Endothelial cell (in vitro differentiated cells): Measurements from ENCODE around the gene THRB. TPM values are rescaled to one million over a fixed set of nuclear protein-coding genes. Genes with fewer than 3 reads are reported as not detected.

Experiments used
- DNase-seq: peaks from one replicate; pipeline ENCODE4 v3.0.0; 2021; ENCODE audit warnings: low spot score
- H3K27ac Mint-ChIP-seq: one replicate; pipeline ENCODE4 v1.8.0; 2021; ENCODE audit warnings: mixed read lengths, inconsistent platforms; ENCODE audit not compliant: unreplicated experiment
- H3K27me3 Mint-ChIP-seq: one replicate; pipeline ENCODE4 v1.8.0; 2021; ENCODE audit warnings: mild to moderate bottlenecking, moderate library complexity, mixed read lengths, inconsistent platforms; ENCODE audit not compliant: unreplicated experiment
- H3K36me3 Mint-ChIP-seq: one replicate; pipeline ENCODE4 v1.8.0; 2021; ENCODE audit warnings: mild to moderate bottlenecking, low read depth, mixed read lengths, inconsistent platforms; ENCODE audit not compliant: unreplicated experiment
- H3K4me1 Mint-ChIP-seq: one replicate; pipeline ENCODE4 v1.8.0; 2021; ENCODE audit warnings: mild to moderate bottlenecking, mixed read lengths, inconsistent platforms; ENCODE audit not compliant: unreplicated experiment
- H3K4me3 Mint-ChIP-seq: one replicate; pipeline ENCODE4 v1.8.0; 2021; ENCODE audit warnings: mild to moderate bottlenecking, mixed read lengths, inconsistent platforms; ENCODE audit not compliant: unreplicated experiment
- H3K9me3 Mint-ChIP-seq: one replicate; pipeline ENCODE4 v1.8.0; 2021; ENCODE audit warnings: mixed read lengths, inconsistent platforms; ENCODE audit not compliant: unreplicated experiment
- CTCF ChIP-seq: fragments of 200-600 bp; sonication (generic); IDR thresholded peaks from one replicate; pipeline ENCODE4 v1.5.0; 2021; ENCODE audit warnings: antibody characterized with exemption; ENCODE audit not compliant: unreplicated experiment
- total RNA-seq: library from RNA; stranded (reverse); fragmentation: NEBNext Ultra II Directional; extraction: Animal tissue kit (Norgen Biotek cat#: 25700); gene quantifications from one replicate; pipeline ENCODE4 v1.2.1, GENCODE V29; 2021; ENCODE audit not compliant: unreplicated experiment

The THRB gene
- total RNA-seq, 1 donor from 2014 or later: 0.38 TPM

GRCh38 chr3:24158761-24159454 is 335.7 kb downstream of the THRB start:
- H3K4me3 Mint-ChIP-seq: no peak overlapping the region
- DNase-seq: no peak
- no peaks in the 10 kb centered on the region for H3K9me3 Mint-ChIP-seq
- peaks cover 2% of the 10 kb centered on the region for H3K27me3 Mint-ChIP-seq
- peaks cover 3% of the 10 kb centered on the region for H3K4me1 Mint-ChIP-seq
- no peak for TF ChIP-seq CTCF
- H3K27ac Mint-ChIP-seq: no peak overlapping the region
- H3K36me3 Mint-ChIP-seq: no peaks in the 10 kb centered on the region

GRCh38 chr3:24157106-24157505 is 337.5 kb downstream of the THRB start:
- Mint-ChIP-seq H3K27ac (no peak overlapping the region), H3K27me3 (peaks cover 2% of the 10 kb centered on the region), H3K4me3 (no peak overlapping the region), H3K4me1 (peaks cover 3% of the 10 kb centered on the region), H3K36me3 (no peaks in the 10 kb centered on the region), H3K9me3 (no peaks in the 10 kb centered on the region)
- no peak for TF ChIP-seq CTCF
- DNase-seq: no peak

- no peak for DNase-seq
- no peak overlapping the region for H3K27ac Mint-ChIP-seq
- peaks cover 3% of the 10 kb centered on the region for H3K4me1 Mint-ChIP-seq
- no peak overlapping the region for H3K4me3 Mint-ChIP-seq
- H3K9me3 Mint-ChIP-seq: no peaks in the 10 kb centered on the region
- peaks cover 2% of the 10 kb centered on the region for H3K27me3 Mint-ChIP-seq
- TF ChIP-seq CTCF: no peak
- no peaks in the 10 kb centered on the region for H3K36me3 Mint-ChIP-seq
Measured at GRCh38 chr3:24156466-24156865, 338.2 kb downstream of the THRB start.

GRCh38 chr3:24155276-24155675 is 339.4 kb downstream of the THRB start:
- H3K36me3 Mint-ChIP-seq: no peaks in the 10 kb centered on the region
- peaks cover 2% of the 10 kb centered on the region for H3K27me3 Mint-ChIP-seq
- DNase-seq: no peak
- no peak overlapping the region for H3K4me3 Mint-ChIP-seq
- H3K4me1 Mint-ChIP-seq: peaks cover 3% of the 10 kb centered on the region
- H3K9me3 Mint-ChIP-seq: no peaks in the 10 kb centered on the region
- no peak for TF ChIP-seq CTCF
- no peak overlapping the region for H3K27ac Mint-ChIP-seq

- Mint-ChIP-seq H3K27ac (no peak overlapping the region), H3K9me3 (no peaks in the 10 kb centered on the region), H3K27me3 (peaks cover 2% of the 10 kb centered on the region), H3K4me3 (no peak overlapping the region), H3K4me1 (peaks cover 3% of the 10 kb centered on the region), H3K36me3 (no peaks in the 10 kb centered on the region)
- TF ChIP-seq CTCF: no peak
- no peak for DNase-seq
Measured at GRCh38 chr3:24154781-24155180, 339.9 kb downstream of the THRB start.
